GM12891 (cell line): ENCODE measurements around the gene ENTPD2.

ENCODE experiments used
- DNase-seq: peaks from one replicate; pipeline ENCODE4 v3.0.0; 2011; ENCODE audit warnings: low spot score; ENCODE audit not compliant: insufficient read length
- FAIRE-seq: peaks from 2 replicates; lab custom pipeline; 2011; peaks lifted over from hg19 to GRCh38; lab: Jason Lieb, UNC
- PAX5 ChIP-seq: IDR thresholded peaks from 2 replicates; pipeline ENCODE4 v1.6.1; 2011; ENCODE audit warnings: low read length, moderate library complexity, mild to moderate bottlenecking; ENCODE audit not compliant: insufficient read depth, severe bottlenecking
- POLR2A ChIP-seq: IDR thresholded peaks from 2 replicates; pipeline ENCODE4 v1.6.1; 2011; ENCODE audit warnings: low read depth, low read length, control low read depth
- POLR2AphosphoS5 ChIP-seq: IDR thresholded peaks from 2 replicates; pipeline ENCODE4 v1.6.1; 2011; ENCODE audit warnings: low read depth, low read length, control low read depth
- POU2F2 ChIP-seq: IDR thresholded peaks from 2 replicates; pipeline ENCODE4 v1.6.1; 2011; ENCODE audit warnings: low read depth, mild to moderate bottlenecking, control low read depth, low read length, moderate library complexity
- SPI1 ChIP-seq: IDR thresholded peaks from 2 replicates; pipeline ENCODE4 v1.6.1; 2011; ENCODE audit warnings: low read depth, low read length, control low read depth
- TAF1 ChIP-seq: IDR thresholded peaks from 2 replicates; pipeline ENCODE4 v1.6.1; 2011; ENCODE audit warnings: low read depth, low read length, control low read depth

The ENTPD2 gene

DNA sequence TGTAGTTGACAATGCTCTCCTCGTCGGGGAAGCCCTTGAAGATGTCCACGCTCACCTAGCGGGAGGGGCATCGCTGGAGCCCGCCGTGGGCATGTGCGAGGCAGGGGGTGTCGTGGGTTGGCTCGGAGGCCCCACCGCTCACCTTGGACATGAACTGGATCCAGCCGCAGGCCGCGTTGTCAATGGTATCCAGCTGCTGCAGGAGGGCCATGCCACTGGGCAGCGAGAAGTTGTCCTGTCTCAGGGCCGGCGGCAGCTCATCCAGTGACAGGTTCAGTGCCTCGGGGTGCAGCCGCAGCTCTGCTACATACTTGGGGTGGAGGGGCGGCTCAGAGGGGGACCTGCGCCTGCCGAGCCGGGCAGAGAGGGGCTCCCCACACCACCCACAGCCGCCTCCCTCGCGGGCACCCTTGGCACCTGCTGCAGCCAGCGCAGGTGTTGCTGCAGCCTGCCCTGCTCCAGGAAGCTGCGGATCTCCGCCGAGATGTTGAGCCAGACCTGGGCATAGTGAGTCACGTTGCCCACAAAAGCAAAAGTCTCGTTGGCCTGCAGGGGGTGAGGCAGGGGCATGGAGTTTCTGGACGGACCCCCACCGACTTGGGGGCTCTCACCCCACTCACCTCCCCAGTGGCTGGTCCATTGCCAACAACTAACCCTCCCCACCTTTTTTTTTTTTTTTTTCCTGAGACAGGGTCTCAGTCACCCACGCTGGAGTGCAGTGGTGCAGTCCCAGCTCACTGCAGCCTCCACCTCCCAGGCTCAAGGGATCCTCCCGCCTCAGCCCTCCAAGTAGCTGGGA is 34.9 kb downstream of the ENTPD2 start:
- no peak for DNase-seq

GRCh38 chr9:137017791-137018497 is 35.9 kb downstream of the ENTPD2 start:
- FAIRE-seq (no peak), DNase-seq (no peak)
- TF ChIP-seq POU2F2 (no peak), TAF1 (no peak), POLR2AphosphoS5 (no peak), POLR2A (no peak), PAX5 (no peak), SPI1 (no peak)

More for the DNA sequence above, 34.9 kb downstream of the ENTPD2 start:
- TF ChIP-seq TAF1 (no peak), POLR2A (no peak), POU2F2 (no peak), SPI1 (no peak), PAX5 (no peak), POLR2AphosphoS5 (no peak)
- FAIRE-seq: no peak

GRCh38 chr9:137017071-137017470 is 36.8 kb downstream of the ENTPD2 start:
- no peak for TF ChIP-seq PAX5
- TF ChIP-seq POU2F2: no peak
- FAIRE-seq (no peak), DNase-seq (no peak)

GRCh38 chr9:137016436-137016835 is 37.4 kb downstream of the ENTPD2 start:
- no peak for FAIRE-seq
- DNase-seq: no peak

GRCh38 chr9:137015976-137016375 is 37.9 kb downstream of the ENTPD2 start:
- FAIRE-seq: no peak
- no peak for DNase-seq
- TF ChIP-seq SPI1: no peak
- TF ChIP-seq PAX5: no peak
- TF ChIP-seq POU2F2: no peak
- TF ChIP-seq POLR2AphosphoS5: no peak
- TF ChIP-seq POLR2A: no peak
- TF ChIP-seq TAF1: no peak

More at GRCh38 chr9:137016436-137016835, 37.4 kb downstream of the ENTPD2 start:
- no peak for TF ChIP-seq PAX5
- TF ChIP-seq SPI1: no peak
- no peak for TF ChIP-seq POLR2A
- no peak for TF ChIP-seq POLR2AphosphoS5
- TF ChIP-seq POU2F2: no peak
- no peak for TF ChIP-seq TAF1

GRCh38 chr9:137015540-137015930 is 38.3 kb downstream of the ENTPD2 start:
- no peak for TF ChIP-seq TAF1
- TF ChIP-seq POLR2A: no peak
- TF ChIP-seq PAX5: no peak
- no peak for TF ChIP-seq POLR2AphosphoS5
- TF ChIP-seq SPI1: no peak
- no peak for TF ChIP-seq POU2F2
- DNase-seq (no peak), FAIRE-seq (no peak)

DNA sequence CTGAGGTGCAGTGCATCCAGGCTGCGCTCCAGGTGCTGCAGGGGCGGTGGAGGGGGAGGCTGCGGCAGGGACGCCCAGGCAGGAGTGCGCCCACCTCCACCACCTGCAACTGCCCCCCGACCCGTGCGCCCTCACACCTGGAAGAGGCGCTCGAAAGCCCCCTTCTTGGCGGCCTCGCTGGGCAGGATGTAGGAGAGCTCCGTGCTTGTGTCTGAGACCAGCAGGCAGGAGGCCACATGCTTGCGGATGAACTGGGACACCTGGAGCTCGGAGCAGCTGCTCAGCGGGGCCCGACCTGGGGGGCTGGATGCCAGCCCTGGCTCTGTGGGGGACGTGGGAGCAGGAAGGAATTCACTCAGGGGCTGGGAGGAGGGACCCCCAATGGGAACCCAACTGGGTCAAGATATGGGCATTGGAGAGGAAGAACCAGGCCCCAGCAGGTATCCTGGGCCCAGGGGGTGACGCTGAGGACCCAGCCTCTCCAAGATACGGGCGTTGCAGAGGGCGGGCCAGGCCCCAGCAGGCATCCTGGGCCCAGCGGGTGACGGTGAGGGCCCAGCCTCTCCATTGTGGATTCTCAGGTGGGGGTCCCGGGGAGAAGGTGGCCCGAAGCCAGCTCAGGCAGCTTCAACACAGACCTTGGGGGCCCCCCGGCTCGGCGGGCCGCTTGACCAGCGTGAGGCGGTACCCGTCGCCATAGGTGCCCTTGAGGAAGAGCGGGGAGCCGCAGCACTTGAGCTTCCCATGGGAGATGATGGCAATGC is 38.9 kb downstream of the ENTPD2 start:
- FAIRE-seq: no peak
- no peak for DNase-seq
- TF ChIP-seq PAX5: no peak
- no peak for TF ChIP-seq TAF1
- no peak for TF ChIP-seq SPI1
- no peak for TF ChIP-seq POLR2AphosphoS5

DNA sequence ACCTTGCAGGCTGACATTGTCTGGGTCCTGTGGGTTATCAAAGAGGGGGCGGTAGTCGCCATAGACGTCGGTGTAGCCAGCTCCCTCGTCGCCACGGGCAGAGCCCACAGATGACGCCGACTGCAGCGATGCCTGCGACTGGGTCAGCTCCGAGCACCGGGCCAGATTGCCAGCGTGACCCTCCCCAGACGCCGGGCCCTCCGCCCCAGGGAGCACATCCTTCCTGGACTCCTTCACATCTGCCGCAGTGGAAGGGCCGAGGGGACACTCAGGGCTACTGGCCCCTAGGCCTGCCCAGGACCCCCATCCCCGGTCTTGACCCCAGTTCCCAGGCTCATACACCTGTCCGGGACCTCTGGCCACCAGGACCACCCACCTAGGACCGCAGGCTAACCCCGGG is 39.7 kb downstream of the ENTPD2 start:
- FAIRE-seq (no peak), DNase-seq (no peak)
- TF ChIP-seq POLR2A (no peak), SPI1 (no peak), POU2F2 (no peak), POLR2AphosphoS5 (no peak), TAF1 (no peak), PAX5 (no peak)

GRCh38 chr9:137013571-137013940 is 40.3 kb downstream of the ENTPD2 start:
- DNase-seq (no peak), FAIRE-seq (no peak)
- TF ChIP-seq POLR2A (no peak), POU2F2 (no peak), POLR2AphosphoS5 (no peak), TAF1 (no peak), SPI1 (no peak), PAX5 (no peak)
